ENCODE measurements around the gene AHRR.
"Not testable (repeated sequence)": the region's sequence is repeated elsewhere in the genome, so short reads cannot be mapped to it uniquely, and the experiment has no call there.

AHRR gene

DNA sequence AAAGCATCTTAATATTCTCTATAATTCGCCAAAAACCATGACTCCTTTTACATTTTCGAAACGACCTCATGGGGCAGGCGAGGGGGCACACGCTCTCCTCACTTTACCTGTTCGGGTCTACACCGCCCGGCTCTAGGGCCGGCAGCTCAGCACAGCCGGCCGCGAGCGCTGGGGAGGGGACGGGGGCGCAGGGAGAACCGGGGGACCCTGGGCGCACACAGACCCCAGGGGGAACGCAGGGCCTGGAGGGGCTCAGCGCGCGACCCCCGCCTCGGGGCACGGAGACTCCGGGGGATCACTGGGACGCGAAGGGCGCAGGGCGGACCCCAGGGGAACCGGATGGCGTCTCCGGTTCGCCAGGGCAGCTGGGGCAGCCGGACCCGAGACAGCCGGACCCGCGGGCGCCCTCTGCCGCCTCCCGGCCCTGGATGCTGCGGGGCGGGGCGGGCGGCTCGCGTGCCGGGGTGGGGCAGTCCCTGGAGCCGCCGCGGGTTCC, at the start of gene AHRR:
AHRR (plus strand) TSS at position 485 of the 496 bp plus-strand sequence. CDS start 22,189 bp downstream, outside the sequence.
- DNase-seq: no peak

DNA sequence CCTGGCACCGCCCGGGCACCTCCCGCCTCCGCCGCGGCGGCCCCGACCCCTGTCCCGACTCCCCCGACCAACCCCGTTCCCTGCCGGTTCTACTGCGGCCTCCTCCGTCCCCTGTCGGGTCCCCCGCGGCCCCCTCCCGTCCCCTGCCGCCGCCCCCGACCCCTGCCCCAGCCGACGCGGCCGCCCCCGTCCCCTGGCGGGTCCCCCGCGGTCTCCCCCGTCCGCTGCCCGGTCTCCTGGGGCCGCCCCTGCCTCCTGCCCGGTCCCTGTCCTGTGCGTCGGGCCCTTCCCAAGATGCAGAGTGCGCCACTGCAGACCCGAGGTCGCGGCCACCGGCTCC, 49.7 kb upstream of the AHRR start:
- DNase-seq: not testable (repeated sequence)

DNA sequence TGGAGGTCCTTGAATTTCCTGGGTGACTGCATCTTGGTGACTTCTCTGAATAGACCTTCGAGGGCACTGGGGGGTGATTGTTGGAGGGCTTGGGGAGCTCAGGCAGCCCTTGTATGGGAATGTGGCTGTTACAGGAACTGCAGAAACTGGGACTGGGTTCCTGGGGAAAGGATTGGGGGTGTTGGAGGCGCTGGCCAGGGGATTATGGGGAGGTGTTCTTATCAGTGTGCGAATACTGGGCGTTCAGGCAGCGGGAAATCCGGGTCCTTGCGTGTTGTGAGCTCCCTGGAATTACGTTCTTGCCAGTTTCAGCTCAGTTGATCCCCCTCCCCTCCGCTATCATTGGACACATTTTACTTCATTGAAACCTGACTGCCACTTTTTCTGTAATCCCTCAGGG, 48.4 kb upstream of the AHRR start:
- not testable (repeated sequence) for DNase-seq

DNA sequence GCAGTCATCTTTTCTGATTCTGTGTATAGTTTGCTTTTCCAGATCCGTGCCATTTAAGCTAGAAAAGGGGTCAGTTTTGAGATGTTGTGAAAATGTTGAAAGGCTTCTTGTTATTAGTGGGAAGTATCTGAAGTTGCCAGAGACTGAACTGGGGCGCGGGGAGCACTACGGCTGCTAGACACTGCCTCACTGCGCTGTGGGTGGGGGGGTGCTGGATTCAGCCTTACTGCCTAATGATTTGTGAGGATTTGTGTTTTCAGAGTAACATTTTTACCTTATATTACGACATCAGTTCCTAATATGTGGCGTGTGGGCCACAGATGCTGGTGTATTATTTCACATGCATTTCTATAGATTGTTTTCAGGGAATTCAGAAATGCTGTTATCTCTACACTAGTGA, 48.0 kb upstream of the AHRR start:
- not testable (repeated sequence) for DNase-seq

DNA sequence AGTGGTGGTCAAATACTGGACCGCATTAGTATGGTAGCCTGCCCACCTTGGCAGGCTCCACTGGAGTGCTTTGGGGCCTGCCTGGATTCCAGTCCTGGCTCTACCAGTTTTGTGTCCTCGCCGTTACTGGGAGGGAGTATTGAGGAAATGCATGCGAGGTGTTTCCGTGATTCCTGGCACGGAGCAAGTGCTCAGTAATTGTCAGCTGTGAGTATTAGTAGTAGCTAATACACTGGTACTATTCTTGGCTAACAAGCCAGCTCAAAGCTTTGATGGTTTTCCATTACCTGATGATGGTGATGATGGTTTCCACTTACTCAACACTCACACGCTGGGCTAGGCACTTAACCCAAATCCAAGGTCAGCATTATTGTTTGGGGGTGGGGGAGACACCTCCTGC, 47.2 kb upstream of the AHRR start:
- DNase-seq: not testable (repeated sequence)

DNA sequence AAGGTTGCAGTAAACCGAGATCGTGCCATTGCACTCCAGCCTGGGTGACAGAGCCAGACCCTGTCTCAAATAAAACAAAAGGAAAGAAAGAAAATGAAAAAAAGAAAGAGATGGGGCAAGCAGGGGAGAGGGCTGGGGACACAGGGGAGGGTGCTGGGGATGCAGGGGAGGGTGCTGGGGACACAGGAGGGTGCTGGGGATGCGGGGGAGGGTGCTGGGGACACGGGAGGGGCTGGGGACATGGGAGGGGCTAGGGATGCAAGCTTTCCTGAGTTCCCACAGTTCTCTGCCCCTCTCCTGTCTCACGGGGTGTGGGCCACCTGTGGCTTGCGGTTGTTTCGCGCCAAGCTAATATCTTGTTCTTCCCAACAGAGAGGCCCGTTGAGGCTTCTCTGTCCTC, 42.9 kb upstream of the AHRR start:
- no peak for DNase-seq

DNA sequence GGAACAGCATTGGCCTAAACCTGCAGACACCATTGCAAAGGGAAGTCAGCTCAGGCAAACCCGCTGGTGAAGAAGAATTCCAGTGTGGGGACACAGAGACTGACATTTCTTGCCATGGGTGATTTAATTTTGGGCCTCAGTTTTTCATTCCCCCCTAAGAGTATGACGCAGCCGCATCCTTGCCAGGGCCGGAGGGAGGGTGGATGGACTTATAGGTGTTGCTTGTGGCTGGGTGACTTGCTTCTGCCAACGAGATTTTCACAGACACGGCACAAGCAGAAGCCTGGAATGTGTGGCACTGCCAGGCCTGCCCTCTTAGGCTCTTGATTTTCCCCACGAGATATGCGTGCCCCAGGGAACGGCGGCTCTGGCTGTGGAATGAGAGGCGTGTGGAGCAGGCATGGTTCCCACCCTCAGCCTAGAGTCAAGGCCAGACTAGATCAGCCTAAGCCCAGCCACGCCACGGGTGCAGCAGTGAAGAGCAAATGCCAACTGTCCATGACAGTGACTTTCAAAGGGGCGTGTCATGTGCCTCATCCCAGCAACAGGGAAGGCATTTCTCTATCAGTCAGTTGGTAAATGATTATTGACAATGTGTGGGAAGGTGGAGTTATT, 42.4 kb upstream of the AHRR start:
- DNase-seq: not testable (repeated sequence)

DNA sequence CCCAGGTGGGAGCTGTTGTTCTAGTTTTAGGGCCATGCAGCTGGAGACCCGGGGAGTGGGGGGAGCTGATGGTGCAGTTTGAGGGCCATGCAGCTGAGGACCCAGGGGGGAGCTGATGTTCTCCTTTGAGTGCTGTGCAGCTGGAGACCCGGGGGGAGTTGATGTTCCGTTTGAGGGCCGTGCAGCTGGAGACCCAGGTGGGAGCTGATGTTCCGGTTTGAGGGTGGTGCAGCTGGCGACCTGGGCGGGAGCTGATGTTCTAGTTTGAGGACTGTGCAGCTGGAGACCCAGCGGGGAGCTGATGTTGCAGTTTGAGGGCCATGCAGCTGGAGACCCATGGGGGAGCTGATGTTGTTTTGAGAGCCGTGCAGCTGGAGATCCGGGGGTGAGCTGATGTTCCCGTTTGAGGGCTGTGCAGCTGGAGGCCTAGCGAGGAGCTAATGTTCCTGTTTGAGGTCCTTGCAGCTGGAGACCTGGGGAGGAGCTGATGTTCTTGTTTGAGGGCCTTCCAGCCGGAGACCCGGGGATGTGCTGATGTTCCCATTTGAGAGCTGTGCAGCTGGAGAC, 35.4 kb upstream of the AHRR start:
- DNase-seq: no peak

DNA sequence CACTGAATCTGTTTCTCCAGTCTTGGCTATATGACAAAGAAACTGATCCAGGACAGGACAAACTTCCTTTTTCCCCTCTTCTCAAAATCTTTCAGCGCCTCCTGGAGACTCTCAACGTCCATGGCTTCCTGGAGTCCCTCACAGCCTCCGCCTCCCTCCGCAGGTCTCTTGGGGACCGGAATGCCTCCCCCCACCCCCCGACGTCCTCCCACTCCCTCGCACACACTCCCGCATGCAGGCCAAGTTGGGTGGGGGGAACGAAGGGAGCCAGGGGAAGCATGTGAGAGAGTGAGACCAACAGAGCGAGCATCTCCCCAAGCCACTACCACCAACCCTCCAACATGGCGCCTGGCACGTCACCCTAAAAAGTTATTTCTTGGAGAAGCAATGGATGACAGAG, 31.3 kb upstream of the AHRR start:
- not testable (repeated sequence) for DNase-seq

DNA sequence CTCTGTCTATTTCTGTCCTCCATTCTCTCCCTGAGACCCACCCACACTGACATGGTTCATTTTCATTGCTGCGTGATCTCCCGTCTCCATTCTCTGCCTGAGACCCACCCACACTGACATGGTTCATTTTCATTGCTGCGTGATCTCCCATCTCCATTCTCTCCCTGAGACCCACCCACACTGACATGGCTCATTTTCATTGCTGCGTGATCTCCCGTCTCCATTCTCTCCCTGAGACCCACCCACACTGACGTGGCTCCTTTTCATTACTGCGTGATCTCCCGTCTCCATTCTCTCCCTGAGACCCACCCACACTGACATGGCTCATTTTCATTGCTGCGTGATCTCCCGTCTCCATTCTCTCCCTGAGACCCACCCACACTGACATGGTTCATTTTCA, 30.2 kb upstream of the AHRR start:
- DNase-seq: not testable (repeated sequence)

DNA sequence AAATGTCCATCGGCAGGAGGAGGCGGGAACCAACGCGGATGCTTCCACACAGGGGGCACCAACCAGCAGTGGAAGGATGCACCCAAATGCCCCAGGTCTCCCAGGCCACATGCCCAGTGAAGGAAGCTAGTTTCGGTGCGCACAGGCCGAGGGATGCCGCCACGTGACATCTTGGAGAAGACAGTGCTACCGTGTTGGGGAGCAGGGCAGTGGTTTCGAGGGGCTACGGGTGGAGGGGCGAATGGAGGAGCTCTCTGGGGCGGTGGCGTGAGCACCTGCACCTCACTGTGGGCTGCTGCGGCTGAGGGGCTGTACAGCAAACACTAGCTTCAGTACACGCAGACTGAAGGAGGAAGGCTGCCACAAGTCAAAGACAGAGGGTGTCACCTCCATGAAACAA, 26.7 kb upstream of the AHRR start:
- DNase-seq: not testable (repeated sequence)

DNA sequence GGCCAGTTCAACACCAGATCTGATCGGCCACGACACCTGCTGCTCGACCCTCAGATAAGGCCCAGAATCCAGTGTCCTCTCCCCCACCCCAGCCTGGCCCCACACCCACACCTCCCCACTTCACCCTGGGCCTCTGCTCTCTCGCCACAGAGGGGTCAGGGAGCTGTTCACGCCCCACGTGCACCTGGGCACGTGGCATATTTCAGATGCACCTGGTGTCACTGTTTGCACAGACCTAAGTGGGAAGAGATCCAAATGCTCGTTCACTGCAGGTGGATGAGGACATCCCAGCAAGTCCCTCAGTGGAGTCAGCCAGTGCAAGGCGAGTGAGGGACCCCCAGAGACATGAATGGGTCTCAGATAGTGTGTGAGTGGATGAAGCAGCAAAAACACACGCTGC, 25.3 kb upstream of the AHRR start:
- not testable (repeated sequence) for DNase-seq

DNA sequence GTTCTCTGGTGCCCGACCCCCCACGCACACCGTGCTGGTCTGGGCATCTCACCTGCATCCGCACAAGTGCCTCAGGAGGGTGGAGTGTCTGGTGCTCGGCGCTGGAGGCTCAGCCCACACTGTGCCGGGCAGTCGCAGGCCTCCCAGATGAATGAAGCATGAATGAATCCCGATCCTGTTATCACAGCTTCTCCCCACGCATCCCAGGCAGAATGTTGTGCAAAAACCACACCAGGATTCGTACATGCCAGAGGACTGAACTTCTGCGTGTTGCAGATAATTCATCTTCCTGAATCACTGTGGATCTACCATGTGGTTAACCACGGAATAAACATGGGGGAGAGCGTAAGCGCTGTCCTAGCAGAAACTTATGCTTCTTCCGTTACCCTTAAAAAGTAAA, 24.6 kb upstream of the AHRR start:
- DNase-seq: not testable (repeated sequence)

DNA sequence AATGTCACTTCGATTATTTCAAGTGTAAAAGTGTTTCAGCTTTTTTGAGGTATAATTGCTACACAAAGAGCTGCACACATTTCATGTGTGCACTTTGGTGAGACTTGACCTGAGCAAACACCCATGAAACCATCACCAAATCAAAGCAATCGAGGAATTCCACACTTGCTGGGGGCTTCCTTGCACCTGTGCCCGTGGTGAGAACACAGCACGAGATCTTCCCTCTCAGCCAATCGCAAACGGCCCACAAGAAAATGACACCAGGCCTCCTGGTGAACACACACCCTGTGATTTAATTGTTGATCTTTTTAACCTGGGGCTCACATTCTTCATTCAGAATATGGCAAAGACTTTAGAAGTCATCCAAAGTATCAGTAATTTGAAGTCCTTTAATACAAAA, 24.1 kb upstream of the AHRR start:
- not testable (repeated sequence) for DNase-seq

DNA sequence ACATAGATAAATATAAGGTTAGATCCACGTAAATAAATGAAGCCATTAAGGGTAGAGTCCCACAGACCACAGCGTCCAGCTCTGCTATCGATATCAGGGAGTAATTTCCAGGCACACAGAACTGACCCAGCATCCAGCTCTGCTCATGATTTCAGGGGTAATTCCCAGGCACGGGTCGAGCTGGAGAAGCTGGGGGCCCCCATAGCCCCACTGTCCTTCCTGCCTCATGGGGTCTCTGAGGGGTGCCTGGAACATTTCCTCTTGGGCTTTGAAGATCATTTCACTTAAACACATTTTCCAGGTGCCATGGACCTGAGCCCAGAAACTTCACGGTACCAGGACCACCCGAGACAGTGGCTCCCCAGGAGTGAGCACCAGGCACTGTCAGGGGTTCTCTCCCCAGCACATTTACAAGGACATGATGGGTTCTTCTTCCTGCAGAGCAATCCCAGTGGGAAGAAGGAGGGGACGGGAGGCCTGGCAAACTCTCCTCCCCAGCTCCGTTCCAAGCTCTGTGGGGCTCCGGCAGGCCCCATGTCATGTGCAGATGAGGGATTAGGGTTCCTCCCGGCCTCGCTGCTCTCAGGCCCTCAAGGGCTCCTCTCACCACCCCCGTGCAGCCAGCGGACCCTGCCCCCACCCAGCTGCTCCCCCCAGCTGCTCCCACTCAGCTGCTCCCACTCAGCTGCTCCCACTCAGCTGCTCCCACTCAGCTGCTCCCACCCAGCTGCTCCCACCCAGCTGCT, 23.4 kb upstream of the AHRR start:
- DNase-seq: not testable (repeated sequence)

DNA sequence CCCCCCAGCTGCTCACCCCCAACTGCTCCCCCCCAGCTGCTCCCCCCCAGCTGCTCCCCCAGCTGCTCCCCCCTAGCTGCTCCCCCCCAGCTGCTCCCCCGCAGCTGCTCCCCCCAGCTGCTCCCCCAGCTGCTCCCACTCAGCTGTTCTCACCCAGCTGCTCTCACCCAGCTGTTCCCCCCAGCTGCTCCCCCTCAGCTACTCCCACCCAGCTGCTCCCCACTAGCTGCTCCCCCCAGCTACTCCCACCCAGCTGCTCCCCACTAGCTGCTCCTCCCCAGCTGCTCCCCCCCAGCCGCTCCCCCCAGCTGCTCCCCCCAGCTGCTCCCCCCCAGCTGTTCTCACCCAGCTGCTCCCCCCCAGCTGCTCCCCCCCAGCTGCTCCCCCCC, 22.8 kb upstream of the AHRR start:
- DNase-seq: no peak

DNA sequence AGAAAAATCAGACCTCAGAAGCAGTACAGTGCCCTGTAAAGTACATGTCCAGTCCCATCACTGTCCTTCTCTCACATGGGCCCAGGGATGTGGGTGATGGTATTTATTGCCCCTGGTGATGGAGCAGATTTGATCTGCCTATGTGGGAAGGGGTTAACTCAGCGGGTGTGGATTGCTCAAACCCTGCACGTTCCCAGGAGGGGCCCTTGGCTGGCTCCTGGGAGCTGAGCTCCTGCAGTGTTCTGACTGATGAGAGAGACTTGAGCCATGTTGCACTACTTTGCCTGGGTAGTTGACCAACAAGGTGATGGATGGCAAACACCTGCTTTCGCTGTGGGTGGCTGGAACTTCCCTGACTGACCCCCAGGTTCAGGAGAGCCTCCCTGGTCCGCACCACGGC, 21.6 kb upstream of the AHRR start:
- DNase-seq: not testable (repeated sequence)

DNA sequence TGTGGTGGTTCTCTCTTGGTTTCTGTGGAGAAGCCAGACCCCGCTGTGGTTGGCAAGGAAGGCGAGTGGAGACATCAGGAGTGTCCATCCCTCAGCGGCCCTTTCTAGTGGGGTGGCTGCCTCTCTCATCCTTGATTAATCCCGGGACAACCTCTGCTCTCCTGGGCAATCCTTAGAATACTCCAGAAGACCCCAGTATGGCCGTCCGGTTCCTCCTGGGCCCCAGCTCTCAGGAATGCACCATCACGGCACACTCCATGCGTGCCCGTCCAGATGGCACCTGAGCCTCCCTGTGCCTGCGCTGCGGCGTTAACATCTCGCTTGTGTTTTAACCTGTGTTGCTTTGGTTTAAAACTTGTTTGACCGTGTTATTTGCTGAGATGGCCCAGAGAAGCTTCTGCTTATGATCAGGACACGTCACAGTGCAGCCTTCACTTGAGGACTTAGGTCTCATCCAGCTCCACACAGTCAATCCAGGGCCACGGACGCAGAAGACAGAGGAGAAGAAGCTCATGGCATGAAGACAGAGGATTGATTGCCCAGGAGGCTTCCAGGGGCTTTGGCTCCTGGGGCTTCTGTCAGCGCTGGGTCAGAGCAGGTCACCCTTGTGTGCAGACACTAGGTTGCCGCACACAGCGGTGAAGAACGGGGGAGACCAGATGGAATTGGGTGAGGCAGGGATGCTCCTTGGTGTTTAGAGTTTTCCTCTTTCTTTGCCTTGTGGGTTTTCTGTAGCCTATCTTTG, 20.7 kb upstream of the AHRR start:
- DNase-seq: not testable (repeated sequence)

DNA sequence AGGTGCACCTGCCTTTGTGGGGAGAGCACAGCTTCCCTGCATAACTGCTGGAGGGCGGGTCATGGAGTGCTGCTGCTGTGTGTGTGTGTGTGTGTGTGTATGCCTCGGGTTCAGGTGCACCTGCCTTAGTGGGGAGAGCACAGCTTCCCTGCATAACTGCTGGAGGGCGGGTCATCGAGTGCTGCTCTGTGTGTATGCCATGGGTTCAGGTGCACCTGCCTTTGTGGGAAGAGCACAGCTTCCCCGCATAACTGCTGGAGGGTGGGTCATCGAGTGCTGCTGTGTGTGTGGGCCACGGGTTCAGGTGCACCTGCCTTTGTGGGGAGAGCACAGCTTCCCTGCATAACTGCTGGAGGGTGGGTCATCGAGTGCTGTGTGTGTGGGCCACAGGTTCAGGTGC, 19.1 kb upstream of the AHRR start:
- DNase-seq: not testable (repeated sequence)

DNA sequence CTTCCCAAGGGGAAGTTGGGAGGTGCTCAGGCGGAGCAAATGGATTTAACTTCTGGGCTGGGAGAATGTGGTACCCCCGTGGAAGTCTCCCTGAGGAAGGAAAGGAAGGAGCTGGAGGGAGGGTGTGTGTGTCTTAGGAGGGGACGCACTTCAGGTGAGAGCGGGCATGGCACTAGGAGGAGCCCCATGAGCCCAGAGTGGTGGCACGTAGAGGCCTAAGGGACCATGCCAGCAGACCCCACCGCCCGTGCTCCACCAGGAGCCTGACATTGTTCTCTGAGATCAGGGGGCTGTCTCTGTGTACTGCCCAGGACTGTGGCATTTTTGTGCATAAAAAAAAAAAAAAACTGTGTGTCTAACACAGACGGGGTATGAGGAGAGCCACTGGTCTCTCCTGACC, 18.5 kb upstream of the AHRR start:
- DNase-seq: no peak

DNA sequence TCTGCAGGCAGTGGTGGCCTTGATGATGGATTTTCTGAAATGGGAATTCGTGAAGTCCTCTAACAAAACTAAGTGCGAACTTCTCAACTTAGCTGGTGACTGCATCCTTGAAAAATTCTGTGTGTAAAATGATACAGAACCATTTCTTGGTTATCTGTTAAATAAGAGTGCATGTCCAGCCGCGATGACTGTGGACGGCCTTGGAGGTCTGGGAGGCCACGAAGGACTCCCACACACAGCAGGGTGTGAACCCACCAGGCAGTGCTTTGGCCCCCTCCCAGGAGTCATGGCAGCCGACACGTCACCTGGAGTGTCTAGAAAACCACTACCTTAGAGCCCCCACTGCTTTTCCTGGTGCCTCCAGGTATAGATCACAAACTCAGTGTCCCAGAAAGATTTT, 17.8 kb upstream of the AHRR start:
- DNase-seq: not testable (repeated sequence)

DNA sequence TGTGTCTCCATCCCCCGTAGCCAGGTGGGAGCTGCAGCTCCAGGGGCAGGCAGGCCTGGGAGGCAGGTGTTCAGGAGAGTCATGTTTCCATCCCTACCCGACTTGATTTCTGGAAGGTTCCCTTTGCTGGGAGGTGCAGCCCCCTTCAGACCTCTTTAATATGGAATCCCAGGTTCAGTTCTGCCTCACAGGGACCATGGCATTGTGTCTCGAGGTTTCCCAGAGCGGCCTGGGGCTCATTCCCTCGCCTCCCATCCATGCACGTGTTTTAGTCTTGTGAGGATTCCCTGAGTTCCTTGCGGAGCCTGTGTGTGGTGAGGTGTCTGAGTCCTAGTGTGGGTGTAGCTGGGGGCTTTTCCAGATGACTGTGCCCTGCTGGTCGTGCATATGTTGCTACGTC, 16.5 kb upstream of the AHRR start:
- no peak for DNase-seq

DNA sequence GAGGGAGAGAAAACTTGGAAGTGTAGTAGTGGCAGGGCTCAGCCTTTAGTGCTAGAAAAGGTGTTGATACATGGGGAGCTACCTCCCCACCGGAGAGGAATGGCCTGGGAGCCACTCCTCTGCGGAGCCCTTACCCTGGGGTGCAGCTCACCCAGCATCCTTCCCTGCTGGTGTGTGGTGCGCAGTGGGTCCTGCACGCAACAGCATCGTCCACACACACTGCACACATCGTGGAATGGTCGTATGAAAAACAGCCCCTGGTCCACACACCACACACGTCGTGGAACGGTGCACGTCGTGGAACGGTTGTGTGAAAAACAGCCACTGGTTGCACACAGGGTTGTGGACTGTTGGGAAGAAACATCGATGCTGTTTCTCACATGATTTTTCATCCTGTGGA, 16.1 kb upstream of the AHRR start:
- no peak for DNase-seq
